Astrocyte of the cerebellum (primary cell): Measurements from ENCODE around the gene CES3.
"Not testable (repeated sequence)": the region's sequence is repeated elsewhere in the genome, so short reads cannot be mapped to it uniquely, and the experiment has no call there.

Experiments
- DNase-seq: peaks from one replicate; pipeline ENCODE4 v3.0.0-alpha.2; 2011; ENCODE audit warnings: low read depth
- H3K4me3 ChIP-seq: 2 replicates; pipeline ENCODE4 v1.5.1; 2011; ENCODE audit warnings: mild to moderate bottlenecking, low read depth, low read length, moderate library complexity
- in situ Hi-C: cut with HindIII; loops from 2 replicates; pipeline ENCODE4 v1.10.0; 2017; ENCODE audit warnings: low sequenced_read_pairs
- TF ChIP-seq, protein P1 (sequence below): IDR thresholded peaks from 2 replicates; pipeline ENCODE4 v1.5.1; 2012; ENCODE audit warnings: low read length, low read depth, moderate library complexity, mild to moderate bottlenecking; ENCODE audit errors: missing control alignments

The CES3 gene

DNA sequence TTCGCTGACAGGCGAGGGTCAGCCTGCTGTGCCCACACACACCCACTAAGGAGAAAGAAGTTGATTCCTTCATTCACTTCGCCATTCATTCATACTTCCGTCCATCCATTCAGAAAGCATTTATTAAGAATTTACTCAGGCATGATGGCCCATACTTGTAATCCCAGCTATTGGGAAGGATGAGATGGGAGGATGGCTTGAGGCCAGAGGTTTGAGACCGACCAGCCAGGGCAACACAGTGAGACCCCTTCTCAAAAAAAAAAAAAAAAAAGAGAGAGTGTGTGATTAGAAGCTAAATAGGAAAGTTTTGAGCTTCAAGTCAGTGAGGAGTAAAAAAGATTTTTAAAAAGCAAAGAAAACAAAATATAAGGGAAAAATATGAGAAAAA is 17.0 kb upstream of the CES3 start:
- in situ Hi-C loops, result no loop called here
- no peak for DNase-seq
- TF ChIP-seq, protein P1, sequence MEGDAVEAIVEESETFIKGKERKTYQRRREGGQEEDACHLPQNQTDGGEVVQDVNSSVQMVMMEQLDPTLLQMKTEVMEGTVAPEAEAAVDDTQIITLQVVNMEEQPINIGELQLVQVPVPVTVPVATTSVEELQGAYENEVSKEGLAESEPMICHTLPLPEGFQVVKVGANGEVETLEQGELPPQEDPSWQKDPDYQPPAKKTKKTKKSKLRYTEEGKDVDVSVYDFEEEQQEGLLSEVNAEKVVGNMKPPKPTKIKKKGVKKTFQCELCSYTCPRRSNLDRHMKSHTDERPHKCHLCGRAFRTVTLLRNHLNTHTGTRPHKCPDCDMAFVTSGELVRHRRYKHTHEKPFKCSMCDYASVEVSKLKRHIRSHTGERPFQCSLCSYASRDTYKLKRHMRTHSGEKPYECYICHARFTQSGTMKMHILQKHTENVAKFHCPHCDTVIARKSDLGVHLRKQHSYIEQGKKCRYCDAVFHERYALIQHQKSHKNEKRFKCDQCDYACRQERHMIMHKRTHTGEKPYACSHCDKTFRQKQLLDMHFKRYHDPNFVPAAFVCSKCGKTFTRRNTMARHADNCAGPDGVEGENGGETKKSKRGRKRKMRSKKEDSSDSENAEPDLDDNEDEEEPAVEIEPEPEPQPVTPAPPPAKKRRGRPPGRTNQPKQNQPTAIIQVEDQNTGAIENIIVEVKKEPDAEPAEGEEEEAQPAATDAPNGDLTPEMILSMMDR, result no peak
- H3K4me3 ChIP-seq, result no peak overlapping the region

GRCh38 chr16:66944971-66945370 is 16.1 kb upstream of the CES3 start:
- DNase-seq, H3K4me3 ChIP-seq, in situ Hi-C loops: not testable (repeated sequence)

DNA sequence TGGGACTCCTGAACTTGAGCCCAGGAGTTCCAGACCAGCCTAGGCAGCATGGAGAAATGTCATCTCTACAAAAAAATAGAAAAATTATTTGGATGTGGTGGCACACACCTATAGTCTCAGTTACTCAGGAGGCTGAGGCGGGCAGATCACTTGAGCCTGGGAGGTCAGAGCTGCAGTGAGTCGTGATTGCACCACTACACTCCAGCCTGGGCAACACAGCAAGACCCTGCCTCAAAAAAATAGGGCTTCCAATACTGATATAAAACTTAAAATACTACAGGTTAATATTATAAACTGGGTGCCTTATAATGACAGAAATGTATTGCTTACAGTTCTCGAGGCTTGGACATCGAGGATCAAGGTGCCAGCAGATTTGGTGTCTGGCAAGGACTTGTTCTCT is 15.1 kb upstream of the CES3 start:
- no peak for DNase-seq
- TF ChIP-seq, protein P1, result no peak
- no peak overlapping the region for H3K4me3 ChIP-seq
- in situ Hi-C loops, result no loop called here

DNA sequence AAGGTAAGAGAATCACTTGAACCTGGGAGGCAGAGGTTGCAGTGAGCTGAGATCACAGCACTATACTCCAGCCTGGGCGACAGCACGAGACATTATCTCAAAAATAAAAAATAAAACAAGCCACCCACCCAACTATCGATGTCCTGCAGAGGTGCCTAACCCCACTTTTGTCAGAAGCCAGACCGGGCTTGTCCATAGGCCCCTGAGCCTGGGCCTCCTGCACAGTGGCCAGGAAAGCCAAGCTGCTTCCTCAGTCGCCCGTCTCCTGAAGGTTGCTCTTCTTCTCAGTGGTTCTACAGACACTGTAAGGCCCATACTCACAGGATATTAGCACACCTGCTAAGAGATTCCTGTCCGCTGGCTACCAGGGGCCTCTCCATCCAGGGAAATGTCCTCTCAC is 14.5 kb upstream of the CES3 start:
- TF ChIP-seq, protein P1, result no peak
- DNase-seq, result no peak
- H3K4me3 ChIP-seq, result no peak overlapping the region
- in situ Hi-C loops, result no loop called here

DNA sequence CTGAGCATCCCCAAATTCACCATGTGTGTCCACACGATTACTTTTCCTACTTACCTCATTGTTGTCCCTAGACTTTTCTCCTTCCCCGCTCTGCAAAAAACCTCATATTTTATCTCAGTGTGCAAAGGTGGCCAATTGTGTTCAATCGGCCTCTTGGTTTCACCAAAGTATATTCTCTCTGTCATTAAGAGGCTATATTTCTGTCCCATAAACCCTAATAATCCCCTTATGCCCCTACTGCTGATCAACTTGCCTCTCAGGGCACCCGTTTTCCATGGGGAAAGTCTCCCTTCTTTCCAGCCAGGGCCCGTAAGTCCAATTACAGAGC is 14.1 kb upstream of the CES3 start:
- in situ Hi-C loops, result no loop called here
- no peak overlapping the region for H3K4me3 ChIP-seq
- DNase-seq, result no peak
- TF ChIP-seq, protein P1, result no peak

- TF ChIP-seq, protein P1, result peak; percentile 89
- DNase-seq, result peak; percentile 64
- peak overlapping the region; percentile 45 for H3K4me3 ChIP-seq
- in situ Hi-C loops, result no loop called here
These were observed 13.6 kb upstream of the CES3 start for GRCh38 chr16:66947302-66948065.

DNA sequence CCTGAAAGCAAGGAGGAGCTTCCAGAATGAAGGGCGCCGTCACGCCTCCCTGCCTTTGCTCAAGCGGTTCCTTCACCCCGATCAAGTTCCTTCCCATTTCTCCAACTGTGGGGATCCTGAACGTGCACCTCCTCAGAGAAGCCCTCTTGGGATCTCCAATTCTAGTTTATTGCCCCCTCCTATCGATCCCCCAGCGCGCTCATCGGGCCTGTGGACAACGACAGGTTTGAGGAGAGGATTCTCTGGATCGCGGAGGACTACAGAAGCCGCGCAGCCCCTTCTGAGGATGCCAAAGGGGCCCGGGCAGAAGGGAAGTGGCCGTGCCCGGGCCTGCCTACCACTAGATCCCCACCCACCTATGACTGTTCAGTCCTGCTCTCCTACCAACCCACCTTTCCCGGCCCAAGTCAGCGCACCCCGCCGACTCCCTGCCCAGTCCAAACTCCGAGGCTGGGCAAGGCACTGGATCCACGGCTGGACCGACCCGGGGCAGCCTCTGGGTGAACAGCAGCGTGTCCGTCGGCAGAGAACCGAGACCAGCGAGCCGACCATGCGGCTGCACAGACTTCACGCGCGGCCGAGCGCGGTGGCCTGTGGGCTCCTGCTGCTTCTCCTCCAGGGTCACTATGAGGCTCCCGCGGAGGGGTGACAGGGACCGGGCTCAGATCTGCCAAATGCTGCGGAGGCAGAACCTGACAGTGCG is 12.8 kb upstream of the CES3 start:
- DNase-seq, result no peak
- TF ChIP-seq, protein P1, result no peak
- in situ Hi-C loops, result no loop called here
- peak overlapping the region; percentile 45 for H3K4me3 ChIP-seq
